GM12872 (cell line): Measurements from ENCODE around the gene SRSF1.

ENCODE experiments used
- TF ChIP-seq, protein P1 (sequence below): IDR thresholded peaks from 3 replicates; pipeline ENCODE4 v1.5.1; 2011; ENCODE audit warnings: low read depth, mild to moderate bottlenecking, low read length, moderate library complexity; ENCODE audit not compliant: insufficient read depth

The SRSF1 gene, protein sequence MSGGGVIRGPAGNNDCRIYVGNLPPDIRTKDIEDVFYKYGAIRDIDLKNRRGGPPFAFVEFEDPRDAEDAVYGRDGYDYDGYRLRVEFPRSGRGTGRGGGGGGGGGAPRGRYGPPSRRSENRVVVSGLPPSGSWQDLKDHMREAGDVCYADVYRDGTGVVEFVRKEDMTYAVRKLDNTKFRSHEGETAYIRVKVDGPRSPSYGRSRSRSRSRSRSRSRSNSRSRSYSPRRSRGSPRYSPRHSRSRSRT

GRCh38 chr17:58006924-58007780, at the start of gene SRSF1:
SRSF1 (minus strand) TSS chr17:58007246; CDS start chr17:58007137, 109 bp downstream.
- TF ChIP-seq, protein P1, sequence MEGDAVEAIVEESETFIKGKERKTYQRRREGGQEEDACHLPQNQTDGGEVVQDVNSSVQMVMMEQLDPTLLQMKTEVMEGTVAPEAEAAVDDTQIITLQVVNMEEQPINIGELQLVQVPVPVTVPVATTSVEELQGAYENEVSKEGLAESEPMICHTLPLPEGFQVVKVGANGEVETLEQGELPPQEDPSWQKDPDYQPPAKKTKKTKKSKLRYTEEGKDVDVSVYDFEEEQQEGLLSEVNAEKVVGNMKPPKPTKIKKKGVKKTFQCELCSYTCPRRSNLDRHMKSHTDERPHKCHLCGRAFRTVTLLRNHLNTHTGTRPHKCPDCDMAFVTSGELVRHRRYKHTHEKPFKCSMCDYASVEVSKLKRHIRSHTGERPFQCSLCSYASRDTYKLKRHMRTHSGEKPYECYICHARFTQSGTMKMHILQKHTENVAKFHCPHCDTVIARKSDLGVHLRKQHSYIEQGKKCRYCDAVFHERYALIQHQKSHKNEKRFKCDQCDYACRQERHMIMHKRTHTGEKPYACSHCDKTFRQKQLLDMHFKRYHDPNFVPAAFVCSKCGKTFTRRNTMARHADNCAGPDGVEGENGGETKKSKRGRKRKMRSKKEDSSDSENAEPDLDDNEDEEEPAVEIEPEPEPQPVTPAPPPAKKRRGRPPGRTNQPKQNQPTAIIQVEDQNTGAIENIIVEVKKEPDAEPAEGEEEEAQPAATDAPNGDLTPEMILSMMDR, result no peak

DNA sequence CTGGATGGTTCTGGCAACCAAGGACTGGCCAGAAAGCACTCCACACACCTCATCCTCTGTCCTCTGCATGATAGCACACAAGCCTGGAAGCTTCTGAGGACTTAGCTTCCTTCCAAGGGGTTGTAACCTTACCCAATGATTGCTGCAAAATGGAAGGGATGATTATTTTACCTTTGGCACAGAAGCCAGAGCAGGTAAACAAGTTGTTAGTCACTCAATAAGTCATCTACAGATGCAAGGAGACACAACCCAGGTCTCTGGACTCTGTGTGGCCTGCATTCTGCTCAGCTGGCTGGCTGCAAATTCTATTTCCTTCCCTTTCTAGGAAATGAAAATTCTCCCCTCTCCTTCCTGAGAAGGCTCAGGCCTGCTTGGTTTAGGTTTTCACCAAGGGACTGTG, 49.4 kb upstream of the SRSF1 start:
- TF ChIP-seq, protein P1, result no peak

- TF ChIP-seq, protein P1, result no peak
Measured at GRCh38 chr17:58054641-58055040, 47.6 kb upstream of the SRSF1 start.

GRCh38 chr17:58052945-58053715, 46.1 kb upstream of the SRSF1 start:
- TF ChIP-seq, protein P1, result no peak

- TF ChIP-seq, protein P1, result no peak
Measured at GRCh38 chr17:58052407-58052806, 45.4 kb upstream of the SRSF1 start.

DNA sequence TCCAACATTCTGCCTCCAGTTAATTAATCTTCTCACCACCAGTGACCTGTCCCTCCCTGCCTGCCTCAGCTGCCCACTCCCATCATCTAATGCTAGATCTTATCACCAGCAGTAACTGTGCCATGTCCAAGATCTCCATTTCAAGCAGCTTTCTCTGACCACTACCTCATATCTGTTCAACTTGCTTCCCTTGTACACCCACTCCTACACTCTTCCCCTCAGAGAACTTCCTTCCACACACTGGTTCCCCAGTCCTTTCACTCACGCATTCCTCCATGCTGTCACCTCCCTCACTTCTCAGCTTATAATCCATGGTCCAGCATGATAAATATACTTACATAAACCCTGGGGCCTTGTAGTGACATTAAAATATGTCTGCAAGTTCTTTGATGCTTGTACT, 44.4 kb upstream of the SRSF1 start:
- TF ChIP-seq, protein P1, result no peak

- TF ChIP-seq, protein P1, result no peak
Measured at GRCh38 chr17:58050966-58051365, 43.9 kb upstream of the SRSF1 start.
